Measurements from ENCODE around the gene PCCA.
A peak's percentile ranks its signal among the peaks of the same experiment; 100 is the strongest.

Gene PCCA

GRCh38 chr13:100476963-100477362 lies 388.1 kb downstream of the PCCA start:
- no peak for DNase-seq

- no peak for DNase-seq
These were observed 389.4 kb downstream of the PCCA start for GRCh38 chr13:100478107-100478809.

GRCh38 chr13:100480676-100481075 lies 391.8 kb downstream of the PCCA start:
- no peak for DNase-seq

- DNase-seq, result no peak
These were observed 394.2 kb downstream of the PCCA start for GRCh38 chr13:100483139-100483538.

- no peak for DNase-seq
These were observed 395.0 kb downstream of the PCCA start for GRCh38 chr13:100483841-100484381.

GRCh38 chr13:100484702-100485101 lies 395.8 kb downstream of the PCCA start:
- no peak for DNase-seq

GRCh38 chr13:100485265-100485664 lies 396.4 kb downstream of the PCCA start:
- no peak for DNase-seq

- no peak for DNase-seq
These were observed 401.8 kb downstream of the PCCA start for GRCh38 chr13:100490692-100491091.

- no peak for DNase-seq
These were observed 402.4 kb downstream of the PCCA start for GRCh38 chr13:100491164-100491842.

GRCh38 chr13:100493418-100493817 lies 404.5 kb downstream of the PCCA start:
- DNase-seq, result no peak

- no peak for DNase-seq
These were observed 406.6 kb downstream of the PCCA start for GRCh38 chr13:100495455-100495854.

GRCh38 chr13:100497389-100497788 lies 408.5 kb downstream of the PCCA start:
- DNase-seq, result no peak

- DNase-seq, result no peak
These were observed 413.6 kb downstream of the PCCA start for GRCh38 chr13:100502446-100502845.

GRCh38 chr13:100503622-100504021 lies 414.7 kb downstream of the PCCA start:
- DNase-seq, result no peak

GRCh38 chr13:100506154-100506553 lies 417.3 kb downstream of the PCCA start:
- DNase-seq, result peak; percentile 78

GRCh38 chr13:100506600-100507422 lies 417.9 kb downstream of the PCCA start:
- no peak for DNase-seq

- no peak for DNase-seq
These were observed 419.6 kb downstream of the PCCA start for GRCh38 chr13:100508455-100508854.

GRCh38 chr13:100508996-100509395 lies 420.1 kb downstream of the PCCA start:
- DNase-seq, result no peak

- DNase-seq, result no peak
These were observed 421.5 kb downstream of the PCCA start for GRCh38 chr13:100510208-100510957.

GRCh38 chr13:100511466-100511865 lies 422.6 kb downstream of the PCCA start:
- DNase-seq, result no peak

- DNase-seq, result no peak
These were observed 423.5 kb downstream of the PCCA start for GRCh38 chr13:100512422-100512821.

GRCh38 chr13:100513171-100513570 lies 424.3 kb downstream of the PCCA start:
- DNase-seq, result no peak

Measured in activated effector memory CD4-positive, alpha-beta T cell treated with anti-CD3 and anti-CD28 coated beads, Interleukin-2, amount 50 U/mL, for 16 hours (primary cell).